Measurements from ENCODE around the gene EGFL7. TPM values are rescaled to one million over a fixed set of nuclear protein-coding genes. Genes with fewer than 3 reads are reported as not detected.

Gene EGFL7
- total RNA-seq, 1 experiment from 2014 or later = 54.6 TPM

- DNase-seq (ENCODE audit: low spot score) = no peak
- CTCF ChIA-PET = interaction anchor here (0.9 to 9.6 kb wide), 6 partner anchors 10 to 38 kb away, joined by 3 to 103 read pairs (median 4); no protein-coding TSS in a partner anchor
Observed at GRCh38 chr9:136682710-136683109, 20.0 kb downstream of the EGFL7 start.

GRCh38 chr9:136683173-136683745, 20.5 kb downstream of the EGFL7 start:
- ChIA-PET POLR2A (no interaction called here), CTCF (interaction anchor here (1.0 to 9.6 kb wide), 5 partner anchors 10 to 18 kb away, joined by 3 to 103 read pairs (median 4); no protein-coding TSS in a partner anchor)
- ATAC-seq (no peak), DNase-seq (ENCODE audit: low spot score) (no peak)
- H3K36me3 Mint-ChIP-seq = no peaks in the 10 kb centered on the region
- H3K9me3 Mint-ChIP-seq = no peaks in the 10 kb centered on the region
- TF ChIP-seq ATF3 (CRISPR knock-in tag; conservative IDR thresholded peaks at IDR 0.05) = no peak
- no peak for TF ChIP-seq PRDM15 (CRISPR knock-in tag; IDR thresholded peaks at IDR 0.05)
- no peak overlapping the region; the same call in 1 of the 2 replicates for H3K27ac Mint-ChIP-seq
- H3K27me3 Mint-ChIP-seq (ENCODE audit: low read depth) = no peaks in the 10 kb centered on the region
- H3K4me1 Mint-ChIP-seq = peaks cover 9% of the 10 kb centered on the region
- H3K4me3 Mint-ChIP-seq = no peak overlapping the region

More at GRCh38 chr9:136682710-136683109, 20.0 kb downstream of the EGFL7 start:
- POLR2A ChIA-PET = no interaction called here
- H3K27ac Mint-ChIP-seq = no peak overlapping the region
- H3K27me3 Mint-ChIP-seq (ENCODE audit: low read depth) = no peaks in the 10 kb centered on the region
- no peaks in the 10 kb centered on the region for H3K36me3 Mint-ChIP-seq
- H3K4me1 Mint-ChIP-seq = peaks cover 7% of the 10 kb centered on the region; the same call in 1 of the 2 replicates
- TF ChIP-seq PRRX2 (CRISPR knock-in tag; IDR thresholded peaks at IDR 0.05) (no peak), NFYB (CRISPR knock-in tag; conservative IDR thresholded peaks at IDR 0.05; ENCODE audit: low read depth) (no peak), ZNF281 (CRISPR knock-in tag; IDR thresholded peaks at IDR 0.05) (no peak)
- no peak overlapping the region for H3K4me3 Mint-ChIP-seq
- no peak for ATAC-seq
- no peaks in the 10 kb centered on the region for H3K9me3 Mint-ChIP-seq

- H3K36me3 Mint-ChIP-seq = no peaks in the 10 kb centered on the region
- H3K27me3 Mint-ChIP-seq (ENCODE audit: low read depth) = no peaks in the 10 kb centered on the region; the same call in 1 of the 2 replicates
- no peak for ATAC-seq
- no peaks in the 10 kb centered on the region for H3K9me3 Mint-ChIP-seq
- DNase-seq (ENCODE audit: low spot score) = no peak
- peaks cover 11% of the 10 kb centered on the region for H3K4me1 Mint-ChIP-seq
- H3K27ac Mint-ChIP-seq = no peak overlapping the region
- ChIA-PET POLR2A (no interaction called here), CTCF (interaction anchor here (1.6 to 9.6 kb wide), 3 partner anchors 10 to 18 kb away, joined by 3 to 103 read pairs (median 7); no protein-coding TSS in a partner anchor)
- no peak overlapping the region for H3K4me3 Mint-ChIP-seq
- TF ChIP-seq ZNF263 (CRISPR knock-in tag; IDR thresholded peaks at IDR 0.05; ENCODE audit: low read depth) (no peak), NR3C1 (CRISPR knock-in tag; conservative IDR thresholded peaks at IDR 0.05; ENCODE audit: low read depth) (no peak), CBFB (CRISPR knock-in tag; IDR thresholded peaks at IDR 0.05; ENCODE audit: low read depth) (no peak), HMGA2 (CRISPR knock-in tag; IDR thresholded peaks at IDR 0.05) (no peak), ZNF423 (CRISPR knock-in tag; IDR thresholded peaks at IDR 0.05) (no peak), ZNF532 (CRISPR knock-in tag; IDR thresholded peaks at IDR 0.05; ENCODE audit: borderline replicate concordance) (no peak), ZNF317 (CRISPR knock-in tag; IDR thresholded peaks at IDR 0.05; ENCODE audit: borderline replicate concordance, low read depth) (no peak), ATF2 (CRISPR knock-in tag; IDR thresholded peaks at IDR 0.05; ENCODE audit: borderline replicate concordance, low read depth) (no peak), HMGXB4 (CRISPR knock-in tag; IDR thresholded peaks at IDR 0.05) (no peak)
Observed at GRCh38 chr9:136683755-136684154, 21.0 kb downstream of the EGFL7 start.
